ENCODE data around the gene JUN.

The JUN gene

DNA sequence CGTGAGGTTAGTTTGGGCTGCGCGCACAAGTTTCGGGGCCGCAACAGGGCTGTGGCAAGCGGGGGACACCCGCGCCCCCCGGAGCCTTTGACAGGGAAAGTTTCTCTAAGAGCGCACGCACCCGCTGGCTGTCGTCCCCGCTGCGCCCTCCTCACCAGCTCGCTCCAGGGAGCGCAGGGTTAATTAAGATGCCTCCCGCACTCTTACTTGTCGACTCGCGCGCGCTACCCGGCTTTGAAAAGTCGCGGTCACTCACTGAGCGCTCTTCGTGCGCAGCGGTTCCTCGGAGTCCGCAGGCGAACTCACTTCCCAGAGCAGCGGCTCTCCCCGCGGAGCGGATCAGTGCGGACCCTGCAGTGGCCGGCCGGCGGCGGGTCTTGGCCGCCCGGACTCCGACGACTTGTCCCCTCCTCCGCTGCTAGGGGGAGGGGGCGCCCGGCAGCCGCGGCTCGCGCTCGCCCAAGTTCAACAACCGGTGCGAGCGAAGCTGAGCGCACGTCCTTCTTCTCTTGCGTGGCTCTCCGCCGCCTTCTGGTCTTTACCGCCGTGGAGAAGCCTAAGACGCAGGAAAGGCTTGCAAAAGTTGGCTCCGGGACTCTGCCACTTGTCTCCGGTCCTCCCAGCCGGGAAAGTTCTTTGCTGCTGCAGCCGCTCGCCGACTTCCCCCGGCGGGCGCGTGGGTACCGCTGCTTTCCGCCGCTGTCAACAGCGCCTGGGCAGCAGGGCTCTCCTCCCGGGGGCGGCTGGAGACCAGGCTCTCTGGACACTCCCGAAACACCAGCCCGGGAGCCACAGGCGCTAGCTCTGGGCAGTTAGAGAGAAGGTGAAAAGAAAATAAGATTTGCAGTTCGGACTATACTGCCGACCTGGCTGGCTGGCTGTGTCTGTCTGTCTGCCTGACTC lies 506 bp downstream of the JUN start:
- DNase-seq = peak in 12 of 14 donors; percentile 55 to 85 (median 74)

DNA sequence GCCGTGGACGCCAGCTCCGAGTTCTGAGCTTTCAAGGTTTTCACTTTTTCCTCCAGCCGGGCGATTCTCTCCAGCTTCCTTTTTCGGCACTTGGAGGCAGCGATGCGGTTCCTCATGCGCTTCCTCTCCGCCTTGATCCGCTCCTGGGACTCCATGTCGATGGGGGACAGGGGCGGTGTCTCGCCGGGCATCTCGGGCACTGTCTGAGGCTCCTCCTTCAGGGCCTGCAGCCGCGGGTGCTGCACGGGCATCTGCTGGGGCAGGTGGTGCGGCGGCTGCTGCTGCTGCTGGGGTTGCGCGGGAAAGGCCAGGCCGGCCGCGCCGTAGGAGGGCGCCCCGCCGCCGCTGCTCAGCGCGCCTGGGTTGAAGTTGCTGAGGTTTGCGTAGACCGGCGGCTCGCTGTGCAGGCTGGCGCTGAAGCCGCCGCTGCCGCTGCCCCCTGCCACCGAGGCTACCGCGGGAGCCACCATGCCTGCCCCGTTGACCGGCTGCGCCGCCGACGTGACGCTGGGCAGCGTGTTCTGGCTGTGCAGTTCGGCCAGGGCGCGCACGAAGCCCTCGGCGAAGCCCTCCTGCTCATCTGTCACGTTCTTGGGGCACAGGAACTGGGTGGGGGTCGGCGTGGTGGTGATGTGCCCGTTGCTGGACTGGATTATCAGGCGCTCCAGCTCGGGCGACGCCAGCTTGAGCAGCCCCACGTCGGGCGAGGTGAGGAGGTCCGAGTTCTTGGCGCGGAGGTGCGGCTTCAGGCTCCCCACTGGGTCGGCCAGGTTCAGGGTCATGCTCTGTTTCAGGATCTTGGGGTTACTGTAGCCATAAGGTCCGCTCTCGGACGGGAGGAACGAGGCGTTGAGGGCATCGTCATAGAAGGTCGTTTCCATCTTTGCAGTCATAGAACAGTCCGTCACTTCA lies 1.4 kb downstream of the JUN start:
- peak in 12 of 14 donors; percentile 42 to 80 (median 66) for DNase-seq

DNA sequence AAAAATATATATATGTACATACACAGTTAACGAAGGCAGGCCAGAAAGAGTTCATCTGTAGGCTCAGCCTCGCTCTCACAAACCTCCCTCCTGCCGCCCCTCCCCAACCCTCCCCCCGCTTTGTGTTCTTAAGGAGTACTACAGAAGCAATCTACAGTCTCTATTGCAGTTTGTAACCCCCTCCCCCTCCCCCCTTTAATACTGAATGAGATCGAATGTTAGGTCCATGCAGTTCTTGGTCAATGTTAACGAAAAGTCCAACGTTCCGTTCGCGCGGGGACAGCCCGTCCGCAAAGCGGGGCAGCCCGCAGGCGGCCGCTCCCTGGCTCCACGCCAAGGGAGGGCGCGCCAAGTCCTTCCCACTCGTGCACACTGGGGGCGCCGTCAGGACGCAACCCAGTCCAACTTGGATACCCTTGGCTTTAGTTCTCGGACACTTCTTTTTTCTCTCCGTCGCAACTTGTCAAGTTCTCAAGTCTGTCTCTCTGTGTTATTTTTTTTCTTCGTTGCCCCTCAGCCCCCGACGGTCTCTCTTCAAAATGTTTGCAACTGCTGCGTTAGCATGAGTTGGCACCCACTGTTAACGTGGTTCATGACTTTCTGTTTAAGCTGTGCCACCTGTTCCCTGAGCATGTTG lies 2.2 kb downstream of the JUN start:
- peak in 13 of 14 donors; percentile 13 to 80 (median 61) for DNase-seq

- DNase-seq = no peak
Measured at GRCh38 chr1:58780836-58781452, 2.9 kb downstream of the JUN start.

- no peak for DNase-seq
Measured at GRCh38 chr1:58780411-58780810, 3.4 kb downstream of the JUN start.

GRCh38 chr1:58779801-58780382 lies 4.0 kb downstream of the JUN start:
- DNase-seq = peak in 1 of 14 donors; percentile 33

DNA sequence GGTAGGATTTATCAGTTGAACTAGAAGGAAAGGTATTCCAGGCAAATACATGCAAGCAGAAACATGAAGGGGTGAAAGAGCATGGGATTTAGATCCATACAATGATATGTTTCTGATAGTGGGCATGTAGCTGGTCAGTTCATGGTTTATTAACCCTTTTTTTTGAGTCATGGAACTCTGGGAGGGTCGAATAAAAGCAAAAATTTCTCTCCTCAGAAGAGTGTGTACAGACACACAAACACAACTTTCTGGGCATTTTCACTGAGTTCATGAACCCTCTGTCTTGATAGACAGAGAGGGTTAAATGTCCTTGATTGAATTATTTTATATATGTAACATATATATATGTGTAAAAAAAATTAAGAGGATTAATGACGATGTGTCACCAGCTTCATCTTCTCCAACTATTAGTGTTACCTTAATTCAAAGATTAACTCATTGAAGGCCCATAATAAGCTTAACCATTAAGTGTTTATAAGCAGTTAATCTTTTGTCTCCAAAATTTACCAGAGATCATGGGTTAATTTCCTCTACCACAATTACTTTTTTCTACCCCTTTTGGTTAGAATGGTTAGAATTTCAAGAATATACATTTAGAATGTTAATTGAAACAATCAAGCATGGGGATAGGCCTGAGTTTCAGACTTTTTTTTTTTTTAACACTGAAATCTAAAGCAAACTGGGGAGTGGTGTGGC lies 4.6 kb downstream of the JUN start:
- no peak for DNase-seq

GRCh38 chr1:58778385-58779000 lies 5.4 kb downstream of the JUN start:
- no peak for DNase-seq

- DNase-seq = no peak
Measured at GRCh38 chr1:58774027-58774426, 9.8 kb downstream of the JUN start.

- peak in 6 of 14 donors; percentile 4 to 21 (median 12) for DNase-seq
Measured at GRCh38 chr1:58773406-58773840, 10.4 kb downstream of the JUN start.

- DNase-seq = no peak
Measured at GRCh38 chr1:58769809-58770320, 14.0 kb downstream of the JUN start.

GRCh38 chr1:58768971-58769808 lies 14.7 kb downstream of the JUN start:
- peak in 9 of 14 donors; percentile 7 to 59 (median 34) for DNase-seq

- no peak for DNase-seq
Measured at GRCh38 chr1:58768191-58768731, 15.6 kb downstream of the JUN start.

- no peak for DNase-seq
Measured at GRCh38 chr1:58767143-58767542, 16.7 kb downstream of the JUN start.

GRCh38 chr1:58765441-58765840 lies 18.4 kb downstream of the JUN start:
- no peak for DNase-seq

DNA sequence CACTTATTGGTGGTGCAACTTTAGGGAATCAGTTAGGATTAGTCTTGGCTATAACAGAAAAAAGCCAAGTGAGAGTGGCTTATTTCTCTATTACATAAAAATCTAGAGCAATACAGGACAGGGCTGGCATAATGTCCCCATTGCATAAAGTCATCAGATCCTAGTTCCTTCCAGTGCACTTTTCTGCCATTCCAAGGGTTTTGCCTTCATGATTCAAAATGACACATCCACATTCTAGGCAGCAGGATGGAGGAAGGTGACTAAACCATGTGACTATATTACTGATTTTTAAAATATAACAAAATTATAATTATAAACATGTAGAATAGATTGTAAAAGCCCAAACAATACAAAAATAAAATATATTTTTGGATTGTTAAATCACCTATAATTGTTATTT lies 18.8 kb downstream of the JUN start:
- no peak for DNase-seq

DNA sequence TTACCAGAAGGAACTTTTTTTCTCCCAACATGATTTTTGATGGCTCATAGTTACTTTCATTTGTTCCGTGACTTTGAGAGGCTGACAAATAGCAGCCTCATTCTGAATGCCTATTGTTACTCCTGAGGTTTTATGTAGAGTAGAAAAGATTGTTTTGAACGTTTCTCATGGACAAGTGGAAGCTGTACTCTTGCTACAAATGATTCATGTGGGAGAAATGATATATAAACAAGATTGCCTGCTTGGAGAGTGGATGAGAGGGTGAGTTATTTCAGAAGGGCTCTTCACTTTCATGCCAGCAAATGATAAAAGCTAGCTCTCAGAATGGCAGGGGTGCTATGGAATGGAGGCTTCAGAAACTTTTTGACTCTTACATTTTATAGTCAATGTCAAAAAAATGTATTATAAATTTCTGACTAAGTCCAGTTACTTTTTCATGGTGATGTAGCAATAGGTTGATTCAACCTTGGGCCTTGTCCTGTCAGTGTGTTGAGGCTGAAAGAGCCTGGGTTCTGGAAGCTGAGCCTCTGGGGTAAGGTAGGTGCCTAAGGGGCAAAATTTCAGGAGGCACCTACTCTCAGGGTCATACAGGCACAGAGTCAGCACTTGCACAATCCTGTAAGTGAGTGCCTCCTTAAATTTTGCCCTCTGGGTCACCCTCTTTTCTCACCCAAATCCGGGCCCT lies 19.4 kb downstream of the JUN start:
- no peak for DNase-seq

- no peak for DNase-seq
Measured at GRCh38 chr1:58763214-58763613, 20.6 kb downstream of the JUN start.

DNA sequence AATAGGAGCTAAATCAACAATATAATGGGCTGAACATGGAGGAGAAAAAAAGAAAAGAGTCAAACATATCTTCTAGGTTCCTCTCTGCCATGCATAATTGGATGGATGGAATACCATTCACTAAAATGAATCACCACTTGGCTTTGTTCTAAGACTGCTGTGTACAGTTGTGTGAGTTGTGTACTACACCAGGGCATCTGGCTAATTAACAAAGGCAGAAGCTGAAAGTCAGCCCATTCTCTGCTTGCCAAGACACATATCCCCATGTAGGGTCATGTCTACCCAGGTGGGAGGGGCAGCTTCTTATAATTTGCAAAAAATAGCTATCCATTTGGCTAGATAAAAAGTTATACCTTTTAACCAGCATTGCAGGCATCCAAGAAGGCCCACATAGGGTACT lies 21.0 kb downstream of the JUN start:
- DNase-seq = no peak

Measured in C1 segment of cervical spinal cord (tissue), 14 donors.